HG03521 (cell line): Measurements from ENCODE around the gene AAMP.

Source experiments
- ATAC-seq: cut with Tn5 transposase; IDR thresholded peaks from one replicate; pipeline ENCODE4 v1.9.1; 2021; ENCODE audit warnings: mild to moderate bottlenecking, moderate library complexity; ENCODE audit not compliant: unreplicated experiment

The AAMP gene

GRCh38 chr2:218228366-218229090 is 41.4 kb downstream of the AAMP start:
- no peak for ATAC-seq

GRCh38 chr2:218226903-218227302 is 43.0 kb downstream of the AAMP start:
- no peak for ATAC-seq

GRCh38 chr2:218224186-218224585 is 45.8 kb downstream of the AAMP start:
- ATAC-seq: no peak

GRCh38 chr2:218223046-218223445 is 46.9 kb downstream of the AAMP start:
- ATAC-seq: no peak

GRCh38 chr2:218221000-218221399 is 48.9 kb downstream of the AAMP start:
- ATAC-seq: no peak

- no peak for ATAC-seq
Observed at GRCh38 chr2:218219934-218220333, 50.0 kb downstream of the AAMP start.

GRCh38 chr2:218218268-218219185 is 51.4 kb downstream of the AAMP start:
- peak; percentile 33 for ATAC-seq

- ATAC-seq: peak; percentile 35
Observed at GRCh38 chr2:218217360-218218267, 52.3 kb downstream of the AAMP start.

GRCh38 chr2:218216674-218217359 is 53.1 kb downstream of the AAMP start, which contains the start of gene ARPC2:
ARPC2 (plus strand) TSS chr2:218217189; CDS start chr2:218217471, 282 bp downstream.
- peak; percentile 69 for ATAC-seq

- ATAC-seq: no peak
Observed at GRCh38 chr2:218216336-218216673, 53.6 kb downstream of the AAMP start.
